Muscle layer of duodenum (tissue), 2 donors: Measurements from ENCODE around the gene AP1M1.

Experiments used
- H3K27ac ChIP-seq: one replicate; pipeline ENCODE4 v1.7.0; 2013; ENCODE audit warnings: mild to moderate bottlenecking, low read length
- H3K27me3 ChIP-seq: one replicate; pipeline ENCODE4 v1.7.0; 2013; ENCODE audit warnings: low read depth, mild to moderate bottlenecking, control low read depth, low read length
- H3K36me3 ChIP-seq, 2 donors: one replicate each; pipeline ENCODE4 v1.7.0; 2013; ENCODE audit warnings: low read length in 2 of 2, control low read depth in 1 of 2, mild to moderate bottlenecking in 1 of 2; ENCODE audit not compliant: insufficient read depth in 2 of 2, control insufficient read depth in 1 of 2
- H3K4me1 ChIP-seq, 2 donors: one replicate each; pipeline ENCODE4 v1.7.0; 2013; ENCODE audit warnings: low read length in 2 of 2, mild to moderate bottlenecking in 2 of 2, control low read depth in 1 of 2, moderate library complexity in 1 of 2; ENCODE audit not compliant: insufficient read depth in 2 of 2, control insufficient read depth in 1 of 2
- H3K4me3 ChIP-seq, 2 donors: one replicate each; pipeline ENCODE4 v1.7.0; 2013; ENCODE audit warnings: low read length in 2 of 2, low read depth in 1 of 2, mild to moderate bottlenecking in 1 of 2
- H3K9me3 ChIP-seq, 2 donors: one replicate each; pipeline ENCODE4 v1.7.0; 2013; ENCODE audit warnings: low read length in 2 of 2, control low read depth in 1 of 2, mild to moderate bottlenecking in 1 of 2; ENCODE audit not compliant: control insufficient read depth in 1 of 2
- donor health status: healthy.

Gene AP1M1

DNA sequence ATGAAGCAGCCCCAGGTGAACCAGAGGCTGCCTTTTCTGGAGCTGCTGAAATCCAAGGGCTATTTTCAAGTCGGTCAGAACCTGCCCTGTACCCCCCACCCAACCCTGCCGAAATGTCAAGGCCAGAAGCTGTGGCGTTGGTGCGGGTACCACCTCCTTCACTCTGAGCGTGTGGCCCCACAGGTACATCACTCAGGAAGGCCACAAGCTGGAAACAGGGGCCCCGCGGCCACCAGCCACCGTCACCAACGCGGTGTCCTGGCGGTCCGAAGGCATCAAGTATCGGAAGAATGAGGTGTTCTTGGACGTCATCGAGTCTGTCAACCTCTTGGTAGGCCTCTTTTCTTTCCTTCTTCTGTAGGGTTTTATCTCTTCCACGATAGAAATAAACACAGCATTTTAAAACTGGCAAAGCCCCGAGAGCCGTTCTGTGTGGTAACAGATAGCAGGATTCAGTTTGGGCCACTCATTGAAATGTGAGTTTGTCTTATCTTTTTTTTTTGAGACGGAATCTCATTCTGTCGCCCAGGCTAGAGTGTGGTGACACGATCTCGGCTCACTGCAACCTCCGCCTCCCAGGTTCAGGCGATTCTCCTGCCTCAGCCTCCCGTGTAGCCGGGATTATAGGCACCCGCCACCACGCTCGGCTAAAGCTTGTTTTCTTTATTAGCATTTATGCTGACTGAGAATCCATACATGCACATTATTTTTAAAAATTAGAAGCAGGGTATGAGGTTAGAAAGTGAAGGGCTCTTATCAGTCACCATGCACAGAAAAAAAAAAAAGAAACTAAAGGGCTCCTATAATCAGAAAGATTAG is 11.3 kb downstream of the AP1M1 start:
- Histone ChIP-seq H3K27me3 (no peaks in the 10 kb centered on the region), H3K27ac (no peak overlapping the region), H3K4me3 (no peak overlapping the region), H3K36me3 (peaks cover 35 to 74% of the 10 kb centered on the region in 2 donors), H3K4me1 (peaks cover 0 to 10% of the 10 kb centered on the region in 2 donors), H3K9me3 (no peaks in the 10 kb centered on the region)

DNA sequence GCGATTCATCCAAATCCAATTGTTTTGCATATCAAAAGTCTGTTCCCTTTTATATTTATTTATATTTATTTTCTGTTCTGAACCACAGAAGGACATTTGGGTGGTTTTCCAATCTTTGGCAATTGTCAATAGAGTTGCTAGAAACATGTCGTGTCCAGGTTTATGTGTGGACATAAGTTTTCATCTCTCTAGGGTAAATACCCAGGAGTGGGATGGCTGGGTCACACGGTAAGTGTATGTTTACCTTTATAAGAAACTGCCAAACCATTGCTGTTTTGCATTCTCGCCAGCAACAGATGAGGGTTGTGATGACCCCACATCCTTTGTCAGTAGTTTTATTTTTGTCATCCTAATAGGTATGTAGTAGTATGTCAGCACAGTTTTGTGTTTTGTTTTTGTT is 12.5 kb downstream of the AP1M1 start:
- no peaks in the 10 kb centered on the region for H3K9me3 ChIP-seq
- no peaks in the 10 kb centered on the region for H3K27me3 ChIP-seq
- no peak overlapping the region for H3K27ac ChIP-seq
- peaks cover 29 to 65% of the 10 kb centered on the region in 2 donors for H3K36me3 ChIP-seq
- H3K4me3 ChIP-seq = no peak overlapping the region
- peaks cover 0 to 9% of the 10 kb centered on the region in 2 donors for H3K4me1 ChIP-seq

DNA sequence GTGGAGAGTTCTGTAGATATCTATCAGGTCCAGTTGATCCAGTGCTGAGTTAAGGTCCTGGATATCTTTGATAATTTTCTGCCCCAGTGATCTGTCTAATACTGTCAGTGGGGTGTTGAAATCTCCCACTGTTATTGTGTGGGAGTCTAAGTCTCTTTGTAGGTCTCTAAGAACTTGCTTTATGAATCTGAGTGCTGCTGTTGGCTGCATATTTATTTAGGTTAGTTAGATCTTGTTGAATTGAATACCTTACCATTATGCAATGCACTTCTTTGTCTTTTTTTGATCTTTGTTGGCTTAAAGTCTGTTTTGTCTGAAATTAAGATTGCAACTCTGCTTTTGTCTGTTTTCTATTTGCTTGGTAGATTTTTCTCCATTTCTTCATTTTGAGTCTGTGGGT is 15.4 kb downstream of the AP1M1 start:
- no peaks in the 10 kb centered on the region for H3K27me3 ChIP-seq
- no peak overlapping the region for H3K27ac ChIP-seq
- peaks cover 19 to 57% of the 10 kb centered on the region in 2 donors for H3K36me3 ChIP-seq
- H3K4me3 ChIP-seq = no peak overlapping the region
- H3K9me3 ChIP-seq = no peaks in the 10 kb centered on the region
- no peaks in the 10 kb centered on the region for H3K4me1 ChIP-seq

DNA sequence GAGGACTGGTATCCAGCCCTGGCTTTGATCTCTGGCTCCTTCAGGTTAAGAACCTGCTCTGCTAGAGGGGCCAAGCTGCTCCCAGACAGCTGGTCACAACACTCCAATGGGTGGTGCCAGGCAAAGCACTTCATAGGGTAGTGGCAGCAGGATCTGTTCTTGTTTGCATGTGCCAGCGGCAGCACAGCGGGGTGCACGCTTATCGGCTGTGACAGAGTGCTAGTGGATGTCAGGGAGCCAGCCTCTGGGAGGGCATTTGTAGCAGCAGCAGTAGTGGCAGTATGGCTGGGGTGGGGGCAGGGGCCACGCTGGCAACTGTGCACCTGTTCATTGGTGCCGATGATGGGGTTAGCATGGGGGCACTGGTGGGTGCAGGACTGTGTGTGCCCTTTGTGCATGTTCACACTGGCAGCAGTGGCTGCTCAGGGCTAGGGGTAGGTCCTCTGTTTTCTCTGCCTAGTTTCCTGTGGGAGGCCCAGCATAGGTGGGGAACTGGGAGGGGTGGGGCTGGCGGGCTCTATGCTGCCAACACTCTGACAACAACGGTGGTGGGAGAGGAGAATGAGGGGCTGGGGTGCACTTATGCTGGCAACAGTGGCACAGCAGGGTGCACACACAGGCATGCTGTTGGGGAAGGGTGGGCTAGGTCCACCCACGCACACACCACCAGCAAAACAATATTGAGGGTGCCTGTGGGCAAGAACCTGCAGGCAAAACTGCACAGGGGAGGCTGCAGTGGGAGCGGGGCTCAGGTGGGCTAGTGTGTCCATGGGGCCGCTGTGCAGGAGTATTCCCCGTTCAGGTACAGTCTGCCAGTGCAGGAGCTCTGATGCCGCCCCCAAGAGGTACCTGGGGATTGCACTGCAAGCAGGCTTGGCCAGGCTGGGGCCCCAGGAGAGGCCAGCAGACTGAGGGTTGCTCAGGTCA is 19.3 kb downstream of the AP1M1 start:
- Histone ChIP-seq H3K27ac (no peak overlapping the region), H3K4me1 (no peaks in the 10 kb centered on the region), H3K4me3 (no peak overlapping the region), H3K36me3 (peaks cover 8 to 62% of the 10 kb centered on the region in 2 donors), H3K9me3 (peaks cover 14 to 15% of the 10 kb centered on the region in 2 donors), H3K27me3 (no peaks in the 10 kb centered on the region)

DNA sequence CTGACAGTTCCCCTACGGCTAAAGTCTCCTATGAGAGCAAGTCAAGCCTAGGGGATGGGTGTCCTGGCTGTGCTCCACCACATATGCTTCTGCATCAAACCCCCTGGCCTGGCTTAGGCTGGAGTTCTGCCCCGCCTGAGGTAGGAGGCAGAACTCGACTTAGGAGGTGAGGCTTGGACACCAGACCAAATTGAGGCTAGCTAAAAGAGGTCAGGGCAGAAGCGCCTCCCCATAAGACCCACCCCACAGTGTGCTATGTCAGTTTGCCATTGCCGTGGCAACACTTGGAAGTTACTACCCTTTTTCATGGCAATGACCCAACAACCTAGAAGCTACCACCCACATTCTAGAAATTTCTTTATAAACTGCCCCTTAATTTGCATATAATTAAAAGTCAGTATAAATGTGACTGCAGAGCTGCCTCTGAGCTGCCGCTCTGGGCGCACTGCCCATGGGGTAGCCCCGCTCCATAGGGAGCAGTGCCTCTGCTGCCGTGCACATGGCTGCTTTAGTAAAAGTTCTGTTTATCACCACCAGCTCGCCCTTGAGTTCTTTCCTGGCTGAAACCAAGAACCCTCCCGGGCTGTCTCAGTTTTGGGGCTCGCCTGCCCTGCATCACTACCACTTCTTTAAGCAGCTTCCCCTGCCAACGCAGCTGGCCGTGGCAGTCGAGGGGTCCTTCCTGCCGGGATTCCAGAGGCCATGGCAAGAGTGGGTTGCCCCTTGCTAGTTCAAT is 20.2 kb downstream of the AP1M1 start:
- no peaks in the 10 kb centered on the region for H3K4me1 ChIP-seq
- H3K27ac ChIP-seq = no peak overlapping the region
- H3K27me3 ChIP-seq = no peaks in the 10 kb centered on the region
- H3K36me3 ChIP-seq = peaks cover 10 to 65% of the 10 kb centered on the region in 2 donors
- H3K4me3 ChIP-seq = no peak overlapping the region
- peaks cover 14 to 15% of the 10 kb centered on the region in 2 donors for H3K9me3 ChIP-seq

DNA sequence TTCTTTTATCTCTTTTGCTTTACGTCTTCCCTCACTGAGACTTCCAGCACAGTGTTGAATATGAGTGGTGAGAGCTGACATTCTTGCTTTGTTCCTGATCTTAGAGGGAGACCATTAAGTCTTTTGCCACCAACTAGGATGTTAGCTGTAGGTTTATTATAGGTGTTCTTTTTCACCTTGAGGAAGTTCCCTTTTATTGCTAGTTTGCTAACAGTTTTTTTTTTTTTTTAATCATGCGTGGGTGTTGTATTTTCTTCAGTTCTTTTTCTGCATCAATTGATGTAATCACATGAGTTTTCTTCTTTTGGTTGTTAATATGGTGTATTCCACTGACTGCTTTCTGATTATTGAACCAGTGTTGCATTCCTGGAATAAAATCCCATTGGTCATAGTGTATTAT is 21.1 kb downstream of the AP1M1 start:
- Histone ChIP-seq H3K27ac (no peak overlapping the region), H3K27me3 (no peaks in the 10 kb centered on the region), H3K36me3 (peaks cover 20 to 74% of the 10 kb centered on the region in 2 donors), H3K9me3 (peaks cover 14 to 15% of the 10 kb centered on the region in 2 donors), H3K4me1 (no peaks in the 10 kb centered on the region), H3K4me3 (no peak overlapping the region)

DNA sequence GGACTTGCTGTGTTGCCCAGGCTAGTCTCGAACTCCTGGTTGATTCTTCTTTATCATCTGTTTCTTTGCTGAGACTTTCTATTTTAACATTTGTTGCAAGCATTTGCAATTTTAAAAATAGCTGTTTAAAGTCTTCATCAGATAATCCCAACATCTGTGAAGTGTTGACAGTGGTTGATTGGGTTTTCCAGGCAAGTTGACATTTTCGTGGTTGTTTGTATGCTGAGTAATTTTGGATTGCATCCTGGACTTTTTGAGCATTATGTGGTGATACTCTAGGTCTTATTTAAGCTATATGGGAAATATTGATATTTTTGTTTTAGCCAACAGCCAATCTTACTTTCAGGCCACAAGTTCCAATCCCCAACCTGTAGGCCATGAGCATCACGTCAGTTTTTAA is 25.1 kb downstream of the AP1M1 start:
- Histone ChIP-seq H3K9me3 (peaks cover 14 to 15% of the 10 kb centered on the region in 2 donors), H3K36me3 (peaks cover 35 to 98% of the 10 kb centered on the region in 2 donors)

DNA sequence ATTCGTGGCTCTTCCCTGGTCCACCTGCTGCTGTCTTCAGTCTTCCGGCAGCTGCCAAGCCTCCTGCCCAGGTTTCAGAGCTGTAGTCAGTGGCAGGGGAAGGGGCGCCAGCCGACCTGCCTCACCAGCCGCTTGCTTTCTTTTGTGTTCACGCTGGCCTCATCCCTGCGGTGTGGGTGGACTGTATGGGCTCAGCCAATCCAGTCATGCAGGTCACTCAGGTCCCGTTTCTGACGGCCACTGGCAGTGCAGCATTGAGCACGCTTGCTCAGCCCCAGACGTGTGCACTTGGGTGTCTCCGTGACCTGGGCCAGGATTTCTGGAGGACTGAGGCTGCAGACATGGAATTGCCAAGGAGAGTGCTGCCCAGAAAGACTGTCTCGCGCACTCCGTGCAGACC is 26.0 kb downstream of the AP1M1 start:
- Histone ChIP-seq H3K4me3 (no peak overlapping the region), H3K27me3 (no peaks in the 10 kb centered on the region), H3K4me1 (peaks cover 0 to 3% of the 10 kb centered on the region in 2 donors)

More for the DNA sequence above, 25.1 kb downstream of the AP1M1 start:
- Histone ChIP-seq H3K27me3 (no peaks in the 10 kb centered on the region), H3K4me3 (no peak overlapping the region), H3K4me1 (peaks cover 0 to 3% of the 10 kb centered on the region in 2 donors), H3K27ac (no peak overlapping the region)

DNA sequence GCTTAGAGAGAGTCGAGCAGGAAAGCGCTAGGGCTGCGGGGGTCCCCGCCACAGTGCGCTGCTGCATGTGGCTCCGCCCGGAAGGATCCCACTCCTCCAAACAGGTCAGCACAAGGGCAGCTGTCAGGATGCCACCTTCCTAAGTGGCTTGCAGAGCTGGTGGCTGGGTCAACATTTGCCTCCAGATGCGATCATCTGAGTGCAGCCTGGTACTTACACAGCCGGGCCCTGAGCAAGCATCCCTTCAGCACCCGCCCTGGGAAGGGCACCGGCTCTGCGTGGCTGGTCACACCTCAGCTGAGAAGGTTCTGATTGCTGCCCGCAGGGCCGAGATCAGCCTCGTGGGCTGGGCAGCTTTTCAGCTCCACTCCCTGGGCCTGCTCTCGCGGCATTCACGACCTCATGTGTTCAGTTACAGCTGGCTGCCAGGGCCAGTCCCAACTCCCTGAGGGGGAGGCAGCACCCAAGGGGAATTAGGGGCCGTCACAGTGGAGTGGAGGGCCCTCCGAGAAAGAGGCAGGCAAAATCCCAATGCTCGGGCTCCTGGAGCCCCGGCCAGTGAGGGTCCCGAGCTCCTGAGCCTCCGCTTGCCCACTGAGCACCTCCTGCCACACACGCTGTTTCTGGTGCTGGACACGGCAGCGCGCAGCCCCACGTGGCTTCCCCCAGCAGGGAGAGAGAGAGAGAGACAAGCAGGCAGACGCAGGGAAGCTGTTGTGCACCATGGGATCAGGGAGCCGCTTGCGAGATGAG is 26.8 kb downstream of the AP1M1 start:
- H3K9me3 ChIP-seq = peaks cover 13 to 15% of the 10 kb centered on the region in 2 donors
- peaks cover 0 to 3% of the 10 kb centered on the region in 2 donors for H3K4me1 ChIP-seq
- no peak overlapping the region for H3K4me3 ChIP-seq
- no peak overlapping the region for H3K27ac ChIP-seq
- H3K36me3 ChIP-seq = peaks cover 39 to 98% of the 10 kb centered on the region in 2 donors
- H3K27me3 ChIP-seq = no peaks in the 10 kb centered on the region

More for the DNA sequence above, 26.0 kb downstream of the AP1M1 start:
- Histone ChIP-seq H3K36me3 (peaks cover 39 to 98% of the 10 kb centered on the region in 2 donors), H3K9me3 (peaks cover 14 to 15% of the 10 kb centered on the region in 2 donors), H3K27ac (no peak overlapping the region)
